Femur (tissue), 1 donor: ENCODE measurements around the gene GMCL2.
"Not testable (repeated sequence)": the region's sequence is repeated elsewhere in the genome, so short reads cannot be mapped to it uniquely, and the experiment has no call there.

ENCODE experiments used
- DNase-seq: peaks from one replicate; pipeline ENCODE4 v3.0.0-alpha.2; 2017

GMCL2 gene

GRCh38 chr5:178187014-178187413 lies at the start of gene GMCL2:
Gene GMCL2 (minus strand): TSS chr5:178187371. CDS start chr5:178187299, 72 bp downstream.
- DNase-seq, result no peak

GRCh38 chr5:178236679-178237078 lies 49.5 kb upstream of the GMCL2 start:
- peak; percentile 55 for DNase-seq

- DNase-seq, result peak; percentile 28
Measured at GRCh38 chr5:178236126-178236525, 49.0 kb upstream of the GMCL2 start.

- peak; percentile 13 for DNase-seq
Measured at GRCh38 chr5:178235588-178235974, 48.4 kb upstream of the GMCL2 start.

GRCh38 chr5:178234750-178235587 lies 47.8 kb upstream of the GMCL2 start:
- DNase-seq, result peak; percentile 83

GRCh38 chr5:178234121-178234749 lies 47.1 kb upstream of the GMCL2 start:
- peak; percentile 22 for DNase-seq

GRCh38 chr5:178232920-178233429 lies 45.8 kb upstream of the GMCL2 start:
- no peak for DNase-seq

GRCh38 chr5:178232124-178232919 lies 45.2 kb upstream of the GMCL2 start, which contains the start of gene PHYKPL:
Gene PHYKPL (minus strand): TSS chr5:178232802. CDS start chr5:178232550, 252 bp downstream.
- peak; percentile 86 for DNase-seq

GRCh38 chr5:178231539-178232123 lies 44.5 kb upstream of the GMCL2 start:
- DNase-seq, result no peak

GRCh38 chr5:178230879-178231538 lies 43.8 kb upstream of the GMCL2 start:
- DNase-seq, result peak; percentile 36

- peak; percentile 13 for DNase-seq
Measured at GRCh38 chr5:178229861-178230260, 42.7 kb upstream of the GMCL2 start.

GRCh38 chr5:178229111-178229510 lies 41.9 kb upstream of the GMCL2 start:
- not testable (repeated sequence) for DNase-seq

- no peak for DNase-seq
Measured at GRCh38 chr5:178228609-178229008, 41.4 kb upstream of the GMCL2 start.

GRCh38 chr5:178227929-178228328 lies 40.8 kb upstream of the GMCL2 start:
- DNase-seq, result no peak

- no peak for DNase-seq
Measured at GRCh38 chr5:178227138-178227659, 40.0 kb upstream of the GMCL2 start.

- DNase-seq, result no peak
Measured at GRCh38 chr5:178225174-178225573, 38.0 kb upstream of the GMCL2 start.

- DNase-seq, result no peak
Measured at GRCh38 chr5:178224403-178224802, 37.2 kb upstream of the GMCL2 start.

GRCh38 chr5:178223828-178224335 lies 36.7 kb upstream of the GMCL2 start:
- no peak for DNase-seq

GRCh38 chr5:178223196-178223773 lies 36.1 kb upstream of the GMCL2 start:
- no peak for DNase-seq

- no peak for DNase-seq
Measured at GRCh38 chr5:178222292-178222691, 35.1 kb upstream of the GMCL2 start.

GRCh38 chr5:178221853-178222252 lies 34.7 kb upstream of the GMCL2 start:
- peak; percentile 11 for DNase-seq
